ENCODE data around the gene ARSD. TPM values are rescaled to one million over a fixed set of nuclear protein-coding genes. Genes with fewer than 3 reads are reported as not detected.

ARSD gene
- total RNA-seq, 1 experiment from 2014 or later = 8.0 TPM

GRCh38 chrX:2960861-2961515 lies 31.8 kb upstream of the ARSD start:
- intact Hi-C loops (cut with micrococcal nuclease) = no loop called here
- ChIA-PET RAD21 (ENCODE audit: low non-redundant PET in 1 of 2, low total read pairs in 2 of 2, uncharacterized antibody in 2 of 2, unreplicated experiment in 2 of 2) (no interaction called here), CTCF (no interaction called here), POLR2A (no interaction called here)
- Histone ChIP-seq H4K20me1 (ENCODE audit: insufficient read depth) (no peaks in the 10 kb centered on the region), H3K4me1 (ENCODE audit: control insufficient read depth in 1 of 2, insufficient read depth in 2 of 2, low read length in 2 of 2) (no peaks in the 10 kb centered on the region), H3K9ac (ENCODE audit: low read length) (no peak overlapping the region), H3K27me3 (ENCODE audit: insufficient read depth, low read length) (no peaks in the 10 kb centered on the region), H3K36me3 (ENCODE audit: control insufficient read depth in 1 of 2, insufficient read depth in 2 of 2, low read length in 2 of 2) (no peaks in the 10 kb centered on the region), H2AFZ (ENCODE audit: low read depth, low read length, poor library complexity, severe bottlenecking) (no peak overlapping the region), H3K4me2 (ENCODE audit: low read length) (no peak overlapping the region), H3K79me2 (ENCODE audit: insufficient read depth, low read length) (no peaks in the 10 kb centered on the region), H3K9me2 (ENCODE audit: insufficient read depth) (no peaks in the 10 kb centered on the region), H3K4me3 (replicated peaks in 1 of 2; ENCODE audit: low read depth in 1 of 2, low read length in 2 of 2) (no peak overlapping the region), H3K27ac (ENCODE audit: low read depth, low read length) (no peak overlapping the region), H3K9me3 (ENCODE audit: control insufficient read depth in 1 of 2, insufficient read depth in 1 of 2, low read depth in 1 of 2, low read length in 2 of 2) (no peaks in the 10 kb centered on the region)
- no TSS peak for BruUV-seq (replicated peaks)
- DNase-seq (ENCODE audit: low read depth, low spot score) = no peak
- TF ChIP-seq SIN3A (IDR thresholded peaks at IDR 0.05; ENCODE audit: low read depth) (no peak), RAD21 (IDR thresholded peaks at IDR 0.05; ENCODE audit: low read depth) (no peak), ELF1 (IDR thresholded peaks at IDR 0.05; ENCODE audit: borderline replicate concordance, low read depth) (no peak), EZH2 (IDR thresholded peaks at IDR 0.05) (no peak), ATF3 (IDR thresholded peaks at IDR 0.05) (no peak), FOSL1 (IDR thresholded peaks at IDR 0.05; ENCODE audit: low read depth) (no peak), ZBTB33 (IDR thresholded peaks at IDR 0.05; ENCODE audit: extremely low read depth, insufficient replicate concordance, low read length) (no peak), ZFX (IDR thresholded peaks at IDR 0.05) (no peak), EGR1 (IDR thresholded peaks at IDR 0.05; ENCODE audit: low read depth) (no peak), YY1 (IDR thresholded peaks at IDR 0.05; ENCODE audit: extremely low read depth, insufficient replicate concordance, low read depth, low read length) (no peak), REST (IDR thresholded peaks at IDR 0.05; ENCODE audit: low read depth) (no peak), CTCF (IDR thresholded peaks at IDR 0.05 in 2 of 3, conservative IDR thresholded peaks at IDR 0.05 in 1 of 3; ENCODE audit: borderline replicate concordance in 1 of 3, insufficient read depth in 1 of 3, low read depth in 2 of 3, low read length in 2 of 3) (no peak), CEBPB (IDR thresholded peaks at IDR 0.05; ENCODE audit: low read depth) (no peak), CBX3 (IDR thresholded peaks at IDR 0.05; ENCODE audit: low read depth) (no peak), SRF (IDR thresholded peaks at IDR 0.05; ENCODE audit: low read depth) (no peak), POLR2A (IDR thresholded peaks at IDR 0.05; ENCODE audit: borderline replicate concordance, extremely low read depth, insufficient read depth, insufficient read length) (no peak)
- ATAC-seq = no peak

Data from HCT116 (cell line).